Measurements from ENCODE around the gene RTP1. TPM values are rescaled to one million over a fixed set of nuclear protein-coding genes. Genes with fewer than 3 reads are reported as not detected.

RTP1 gene, protein sequence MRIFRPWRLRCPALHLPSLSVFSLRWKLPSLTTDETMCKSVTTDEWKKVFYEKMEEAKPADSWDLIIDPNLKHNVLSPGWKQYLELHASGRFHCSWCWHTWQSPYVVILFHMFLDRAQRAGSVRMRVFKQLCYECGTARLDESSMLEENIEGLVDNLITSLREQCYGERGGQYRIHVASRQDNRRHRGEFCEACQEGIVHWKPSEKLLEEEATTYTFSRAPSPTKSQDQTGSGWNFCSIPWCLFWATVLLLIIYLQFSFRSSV
- total RNA-seq (2012; rRNA removed) (not detected in 2 replicates), polyA plus RNA-seq (2012; rRNA removed) (not detected in 2 replicates), Bru-seq, nascent RNA (not detected), BruChase-seq, experiment 1, labeled RNA remaining after a 6-hour chase (not detected), BruChase-seq, experiment 2, labeled RNA remaining after a 2-hour chase (not detected)
- polyA plus RNA-seq (2012; cell fraction: cytosol; rRNA removed): not detected in 2 replicates
- not detected in 2 replicates for polyA plus RNA-seq (2012; cell fraction: nucleus; rRNA removed; ENCODE audit: low replicate concordance)
- long read RNA-seq: 0 reads

DNA sequence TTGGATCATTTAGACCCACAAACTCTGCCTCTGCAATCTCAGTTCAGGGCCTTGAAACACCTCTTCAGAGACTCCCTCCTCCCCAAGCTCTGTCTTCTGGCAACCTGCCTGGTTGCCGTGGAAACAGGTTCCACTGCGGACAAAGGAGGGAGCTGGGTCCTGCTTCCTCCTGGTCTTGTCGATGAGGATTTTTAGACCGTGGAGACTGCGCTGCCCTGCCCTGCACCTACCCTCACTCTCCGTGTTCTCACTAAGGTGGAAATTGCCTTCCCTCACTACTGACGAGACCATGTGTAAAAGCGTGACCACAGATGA lies at the start of gene RTP1:
RTP1 (plus strand) TSS at position 152 of the 315 bp plus-strand sequence; CDS start at position 182, 30 bp downstream.
- Histone ChIP-seq H3K18ac (ENCODE audit: low read depth, low read length) (no peak within 1 kb of the TSS), H2BK20ac (ENCODE audit: low read depth, low read length) (no peak within 1 kb of the TSS), H3K27me3 (ENCODE audit: control insufficient read depth, insufficient read depth, low read length) (peaks cover 17% of the 10 kb centered on the region), H3K9ac (ENCODE audit: low read depth, low read length) (no peak within 1 kb of the TSS), H2BK120ac (ENCODE audit: low read depth, low read length) (no peak within 1 kb of the TSS), H3K4ac (ENCODE audit: low read depth, low read length) (no peak within 1 kb of the TSS), H4K20me1 (ENCODE audit: insufficient read depth, low read length) (no peaks in the 10 kb centered on the region), H4K91ac (ENCODE audit: insufficient read depth, low read depth, low read length) (no peak within 1 kb of the TSS), H3K14ac (replicated peaks; ENCODE audit: low read depth, low read length) (no peak within 1 kb of the TSS), H3K79me1 (ENCODE audit: low read depth in 1 of 2, low read length in 2 of 2) (no peaks in the 10 kb centered on the region), H2AK5ac (ENCODE audit: low read depth, low read length) (no peak within 1 kb of the TSS), H3K56ac (ENCODE audit: extremely low read depth, insufficient read depth, low read length) (no peak within 1 kb of the TSS), H3K9me3 (ENCODE audit: control insufficient read depth, insufficient read depth, low read length) (no peaks in the 10 kb centered on the region), H3K4me1 (ENCODE audit: control insufficient read depth, insufficient read depth, low read length) (no peaks in the 10 kb centered on the region), H3K36me3 (ENCODE audit: control insufficient read depth, insufficient read depth, low read length) (no peaks in the 10 kb centered on the region), H3K4me3 (ENCODE audit: insufficient read depth, low read depth, low read length) (no peak within 1 kb of the TSS), H2BK15ac (ENCODE audit: low read depth, low read length) (no peak within 1 kb of the TSS), H4K8ac (ENCODE audit: low read depth in 2 of 2, low read length in 2 of 2) (no peak within 1 kb of the TSS), H3K9me1 (ENCODE audit: insufficient read depth, low read length) (no peaks in the 10 kb centered on the region), H2AK9ac (replicated peaks; ENCODE audit: low read depth, low read length, poor library complexity) (peak within 1 kb of the TSS; percentile 11), H3K4me2 (ENCODE audit: low read depth, low read length) (no peak within 1 kb of the TSS), H2AFZ (replicated peaks; ENCODE audit: low read length, poor library complexity) (no peak within 1 kb of the TSS), H2BK5ac (ENCODE audit: low read depth, low read length, poor library complexity, severe bottlenecking) (no peak within 1 kb of the TSS), H3K23ac (ENCODE audit: low read depth, low read length) (no peak within 1 kb of the TSS), H3K27ac (ENCODE audit: insufficient read depth, low read length) (no peak within 1 kb of the TSS), H4K5ac (ENCODE audit: low read depth, low read length) (no peak within 1 kb of the TSS)
- ChIA-PET POLR2A (ENCODE audit: unreplicated experiment) (no interaction called here), CTCF (no interaction called here)
- in situ Hi-C loops (cut with MboI; ENCODE audit: low sequenced_read_pairs): no loop called here
- BruUV-seq (replicated peaks): no TSS peak
- TF ChIP-seq MAFK (IDR thresholded peaks at IDR 0.05; ENCODE audit: low read depth, low read length) (no peak), FOS (IDR thresholded peaks at IDR 0.05; ENCODE audit: low read depth, low read length) (no peak)
- WGBS, 2 experiments (ENCODE audit: extremely low coverage in 2 of 2, insufficient read length in 1 of 2): no CpG with 5 or more reads among the region's 8 CpGs
- dilution Hi-C loops (cut with HindIII; ENCODE audit: low sequenced_read_pairs, unreplicated experiment): no loop called here
- ATAC-seq (ENCODE audit: low read depth) (no peak), DNase-seq (no peak)
- intact Hi-C loops (cut with micrococcal nuclease): no loop called here

Measured in IMR-90 (cell line).